ENCODE measurements around the gene OAS3. TPM values are rescaled to one million over a fixed set of nuclear protein-coding genes. Genes with fewer than 3 reads are reported as not detected.
A peak's percentile ranks its signal among the peaks of the same experiment; 100 is the strongest.
"Not testable (repeated sequence)": the region's sequence is repeated elsewhere in the genome, so short reads cannot be mapped to it uniquely, and the experiment has no call there.

The OAS3 gene
- polyA plus RNA-seq, 3 donors: 22.0 to 54.3 (median 41.9) TPM

DNA sequence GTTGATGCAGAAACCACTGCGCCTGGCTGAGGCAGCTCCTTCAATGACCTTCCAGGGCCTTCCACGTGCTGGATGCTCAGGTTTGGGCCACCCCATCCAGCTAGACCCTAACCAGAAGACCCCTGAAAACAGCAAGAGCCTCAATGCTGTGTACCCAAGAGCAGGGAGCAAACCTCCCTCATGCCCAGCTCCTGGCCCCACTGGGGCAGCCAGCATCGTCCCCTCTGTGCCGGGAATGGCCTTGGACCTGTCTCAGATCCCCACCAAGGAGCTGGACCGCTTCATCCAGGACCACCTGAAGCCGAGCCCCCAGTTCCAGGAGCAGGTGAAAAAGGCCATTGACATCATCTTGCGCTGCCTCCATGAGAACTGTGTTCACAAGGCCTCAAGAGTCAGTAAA, 10.5 kb downstream of the OAS3 start:
- no peaks in the 10 kb centered on the region for H3K4me1 Mint-ChIP-seq
- Histone ChIP-seq H3K9ac (ENCODE audit: insufficient read depth, low read length, poor library complexity, severe bottlenecking) (no peak overlapping the region), H3K4me1 (ENCODE audit: control insufficient read depth in 1 of 2, insufficient read depth in 2 of 2, low read length in 2 of 2) (no peaks in the 10 kb centered on the region), H3K9me3 (replicated peaks in 1 of 2; ENCODE audit: control insufficient read depth in 1 of 2, insufficient read depth in 1 of 2, low read length in 2 of 2) (no peaks in the 10 kb centered on the region), H3K36me3 (replicated peaks in 1 of 2; ENCODE audit: control insufficient read depth in 1 of 2, insufficient read depth in 2 of 2, low read length in 2 of 2) (peaks cover 70 to 90% of the 10 kb centered on the region in 2 donors), H3K4me3 (replicated peaks in 1 of 3; ENCODE audit: low read depth in 2 of 3, low read length in 3 of 3) (no peak overlapping the region), H4K20me1 (ENCODE audit: insufficient read depth, low read length) (peaks cover 23% of the 10 kb centered on the region), H2AFZ (ENCODE audit: insufficient read depth, low read depth, low read length, poor library complexity, severe bottlenecking) (no peak overlapping the region), H3K79me2 (ENCODE audit: insufficient read depth, low read length) (no peaks in the 10 kb centered on the region), H3K27ac (ENCODE audit: low read depth in 1 of 2, low read length in 2 of 2) (no peak overlapping the region), H3K4me2 (replicated peaks; ENCODE audit: extremely low read depth, low read length, poor library complexity, severe bottlenecking) (no peak overlapping the region), H3K27me3 (ENCODE audit: control insufficient read depth in 2 of 2, insufficient read depth in 2 of 2, low read length in 2 of 2) (no peaks in the 10 kb centered on the region)
- H3K27me3 Mint-ChIP-seq (ENCODE audit: low read depth in 3 of 3): peaks cover 0 to 3% (median 1%) of the 10 kb centered on the region in 3 donors
- no peak overlapping the region for H3K27ac Mint-ChIP-seq
- peaks cover 0 to 3% (median 0%) of the 10 kb centered on the region in 7 donors for H3K9me3 Mint-ChIP-seq
- no peak for DNase-seq
- H3K4me3 Mint-ChIP-seq: no peak overlapping the region
- H3K36me3 Mint-ChIP-seq: peaks cover 70 to 87% of the 10 kb centered on the region in 2 donors
- intact Hi-C loops (cut with micrococcal nuclease): no loop called here
- TF ChIP-seq, protein P1, sequence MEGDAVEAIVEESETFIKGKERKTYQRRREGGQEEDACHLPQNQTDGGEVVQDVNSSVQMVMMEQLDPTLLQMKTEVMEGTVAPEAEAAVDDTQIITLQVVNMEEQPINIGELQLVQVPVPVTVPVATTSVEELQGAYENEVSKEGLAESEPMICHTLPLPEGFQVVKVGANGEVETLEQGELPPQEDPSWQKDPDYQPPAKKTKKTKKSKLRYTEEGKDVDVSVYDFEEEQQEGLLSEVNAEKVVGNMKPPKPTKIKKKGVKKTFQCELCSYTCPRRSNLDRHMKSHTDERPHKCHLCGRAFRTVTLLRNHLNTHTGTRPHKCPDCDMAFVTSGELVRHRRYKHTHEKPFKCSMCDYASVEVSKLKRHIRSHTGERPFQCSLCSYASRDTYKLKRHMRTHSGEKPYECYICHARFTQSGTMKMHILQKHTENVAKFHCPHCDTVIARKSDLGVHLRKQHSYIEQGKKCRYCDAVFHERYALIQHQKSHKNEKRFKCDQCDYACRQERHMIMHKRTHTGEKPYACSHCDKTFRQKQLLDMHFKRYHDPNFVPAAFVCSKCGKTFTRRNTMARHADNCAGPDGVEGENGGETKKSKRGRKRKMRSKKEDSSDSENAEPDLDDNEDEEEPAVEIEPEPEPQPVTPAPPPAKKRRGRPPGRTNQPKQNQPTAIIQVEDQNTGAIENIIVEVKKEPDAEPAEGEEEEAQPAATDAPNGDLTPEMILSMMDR (IDR thresholded peaks at IDR 0.05): no peak
- WGBS (ENCODE audit: insufficient coverage): 96% methylated on average over 7 of the region's 7 CpGs

DNA sequence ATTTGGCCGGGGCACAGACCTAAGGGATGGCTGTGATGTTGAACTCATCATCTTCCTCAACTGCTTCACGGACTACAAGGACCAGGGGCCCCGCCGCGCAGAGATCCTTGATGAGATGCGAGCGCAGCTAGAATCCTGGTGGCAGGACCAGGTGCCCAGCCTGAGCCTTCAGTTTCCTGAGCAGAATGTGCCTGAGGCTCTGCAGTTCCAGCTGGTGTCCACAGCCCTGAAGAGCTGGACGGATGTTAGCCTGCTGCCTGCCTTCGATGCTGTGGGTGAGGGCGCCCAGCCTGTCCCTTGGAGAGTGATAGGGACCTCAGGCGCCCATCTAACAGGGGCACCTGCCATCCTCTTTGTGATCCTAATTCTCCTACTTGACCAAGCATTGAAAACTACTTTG, 12.4 kb downstream of the OAS3 start:
- H3K4me3 ChIP-seq (replicated peaks in 1 of 3; ENCODE audit: low read depth in 2 of 3, low read length in 3 of 3): no peak overlapping the region
- intact Hi-C loops (cut with micrococcal nuclease): no loop called here
- peaks cover 0 to 3% (median 1%) of the 10 kb centered on the region in 3 donors for H3K27me3 Mint-ChIP-seq (ENCODE audit: low read depth in 3 of 3)
- H3K36me3 ChIP-seq (replicated peaks in 1 of 2; ENCODE audit: control insufficient read depth in 1 of 2, insufficient read depth in 2 of 2, low read length in 2 of 2): peaks cover 53 to 71% of the 10 kb centered on the region in 2 donors
- TF ChIP-seq, protein P1 (IDR thresholded peaks at IDR 0.05): no peak
- no peak overlapping the region for H3K4me3 Mint-ChIP-seq
- H3K4me2 ChIP-seq (replicated peaks; ENCODE audit: extremely low read depth, low read length, poor library complexity, severe bottlenecking): no peak overlapping the region
- 100% methylated on average over 7 of the region's 11 CpGs for WGBS (ENCODE audit: insufficient coverage)
- H2AFZ ChIP-seq (ENCODE audit: insufficient read depth, low read depth, low read length, poor library complexity, severe bottlenecking): no peak overlapping the region
- H3K9me3 Mint-ChIP-seq: peaks cover 0 to 4% (median 0%) of the 10 kb centered on the region in 7 donors
- peaks cover 13% of the 10 kb centered on the region for H4K20me1 ChIP-seq (ENCODE audit: insufficient read depth, low read length)
- H3K9ac ChIP-seq (ENCODE audit: insufficient read depth, low read length, poor library complexity, severe bottlenecking): no peak overlapping the region
- H3K27ac ChIP-seq (ENCODE audit: low read depth in 1 of 2, low read length in 2 of 2): no peak overlapping the region
- H3K27ac Mint-ChIP-seq: peak overlapping the region in 1 of 7 donors; percentile 30
- H3K36me3 Mint-ChIP-seq: peaks cover 68 to 80% of the 10 kb centered on the region in 2 donors
- no peaks in the 10 kb centered on the region for H3K4me1 ChIP-seq (ENCODE audit: control insufficient read depth in 1 of 2, insufficient read depth in 2 of 2, low read length in 2 of 2)
- H3K9me3 ChIP-seq (replicated peaks in 1 of 2; ENCODE audit: control insufficient read depth in 1 of 2, insufficient read depth in 1 of 2, low read length in 2 of 2): no peaks in the 10 kb centered on the region
- no peaks in the 10 kb centered on the region for H3K27me3 ChIP-seq (ENCODE audit: control insufficient read depth in 2 of 2, insufficient read depth in 2 of 2, low read length in 2 of 2)
- H3K79me2 ChIP-seq (ENCODE audit: insufficient read depth, low read length): no peaks in the 10 kb centered on the region
- no peaks in the 10 kb centered on the region for H3K4me1 Mint-ChIP-seq
- DNase-seq: no peak

DNA sequence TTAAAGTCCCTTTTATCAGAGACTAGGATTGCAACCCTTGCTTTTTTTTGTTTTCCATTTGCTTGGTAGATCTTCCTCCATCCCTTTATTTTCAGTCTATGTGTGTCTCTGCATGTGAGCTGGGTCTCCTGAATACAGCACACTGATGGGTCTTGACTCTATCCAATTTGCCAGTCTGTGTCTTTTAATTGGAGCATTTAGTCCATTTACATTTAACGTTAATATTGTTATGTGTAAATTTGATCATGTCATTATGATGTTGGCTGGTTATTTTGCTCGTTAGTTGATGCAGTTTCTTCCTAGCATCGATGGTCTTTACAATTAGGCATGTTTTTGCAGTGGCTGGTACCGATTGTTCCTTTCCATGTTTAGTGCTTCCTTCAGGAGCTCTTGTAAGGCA, 18.9 kb downstream of the OAS3 start:
- H4K20me1 ChIP-seq (ENCODE audit: insufficient read depth, low read length); H3K4me3 Mint-ChIP-seq; H3K27ac ChIP-seq (ENCODE audit: low read depth in 1 of 2, low read length in 2 of 2); H3K79me2 ChIP-seq (ENCODE audit: insufficient read depth, low read length); H3K4me3 ChIP-seq (replicated peaks in 1 of 3; ENCODE audit: low read depth in 2 of 3, low read length in 3 of 3); H2AFZ ChIP-seq (ENCODE audit: insufficient read depth, low read depth, low read length, poor library complexity, severe bottlenecking); H3K9ac ChIP-seq (ENCODE audit: insufficient read depth, low read length, poor library complexity, severe bottlenecking); H3K27me3 ChIP-seq (ENCODE audit: control insufficient read depth in 2 of 2, insufficient read depth in 2 of 2, low read length in 2 of 2); H3K4me2 ChIP-seq (replicated peaks; ENCODE audit: extremely low read depth, low read length, poor library complexity, severe bottlenecking); H3K27me3 Mint-ChIP-seq (ENCODE audit: low read depth in 3 of 3); DNase-seq; H3K27ac Mint-ChIP-seq; H3K4me1 ChIP-seq (ENCODE audit: control insufficient read depth in 1 of 2, insufficient read depth in 2 of 2, low read length in 2 of 2); H3K4me1 Mint-ChIP-seq; intact Hi-C loops (cut with micrococcal nuclease): not testable (repeated sequence)
- no CpG with 5 or more reads among the region's 4 CpGs for WGBS (ENCODE audit: insufficient coverage)
- H3K36me3 Mint-ChIP-seq: peaks cover 74 to 85% of the 10 kb centered on the region in 2 donors
- peaks cover 24 to 49% of the 10 kb centered on the region in 2 donors for H3K36me3 ChIP-seq (replicated peaks in 1 of 2; ENCODE audit: control insufficient read depth in 1 of 2, insufficient read depth in 2 of 2, low read length in 2 of 2)
- peaks cover 6 to 15% of the 10 kb centered on the region in 2 donors for H3K9me3 ChIP-seq (replicated peaks in 1 of 2; ENCODE audit: control insufficient read depth in 1 of 2, insufficient read depth in 1 of 2, low read length in 2 of 2)
- H3K9me3 Mint-ChIP-seq: peaks cover 7 to 25% (median 22%) of the 10 kb centered on the region in 7 donors
